GM13977 (cell line): ENCODE measurements around the gene ZIC1.

ENCODE experiments used
- DNase-seq: peaks from one replicate; pipeline ENCODE4 v3.0.0; 2012; ENCODE audit warnings: low spot score
- CTCF ChIP-seq: IDR thresholded peaks from 2 replicates; pipeline ENCODE4 v1.5.1; 2012; ENCODE audit warnings: mild to moderate bottlenecking, control low read depth; ENCODE audit not compliant: insufficient read depth; ENCODE audit errors: extremely low read depth, missing control alignments
- in situ Hi-C: fragments of 300-500 bp; cut with MboI; formaldehyde crosslinking; loops from one replicate; pipeline ENCODE4 v1.12.0; 2022; ENCODE audit warnings: low sequenced_read_pairs, low pct_unique_long_range_greater_than_20kb, mixed read lengths, inconsistent platforms; ENCODE audit not compliant: unreplicated experiment

Gene ZIC1

DNA sequence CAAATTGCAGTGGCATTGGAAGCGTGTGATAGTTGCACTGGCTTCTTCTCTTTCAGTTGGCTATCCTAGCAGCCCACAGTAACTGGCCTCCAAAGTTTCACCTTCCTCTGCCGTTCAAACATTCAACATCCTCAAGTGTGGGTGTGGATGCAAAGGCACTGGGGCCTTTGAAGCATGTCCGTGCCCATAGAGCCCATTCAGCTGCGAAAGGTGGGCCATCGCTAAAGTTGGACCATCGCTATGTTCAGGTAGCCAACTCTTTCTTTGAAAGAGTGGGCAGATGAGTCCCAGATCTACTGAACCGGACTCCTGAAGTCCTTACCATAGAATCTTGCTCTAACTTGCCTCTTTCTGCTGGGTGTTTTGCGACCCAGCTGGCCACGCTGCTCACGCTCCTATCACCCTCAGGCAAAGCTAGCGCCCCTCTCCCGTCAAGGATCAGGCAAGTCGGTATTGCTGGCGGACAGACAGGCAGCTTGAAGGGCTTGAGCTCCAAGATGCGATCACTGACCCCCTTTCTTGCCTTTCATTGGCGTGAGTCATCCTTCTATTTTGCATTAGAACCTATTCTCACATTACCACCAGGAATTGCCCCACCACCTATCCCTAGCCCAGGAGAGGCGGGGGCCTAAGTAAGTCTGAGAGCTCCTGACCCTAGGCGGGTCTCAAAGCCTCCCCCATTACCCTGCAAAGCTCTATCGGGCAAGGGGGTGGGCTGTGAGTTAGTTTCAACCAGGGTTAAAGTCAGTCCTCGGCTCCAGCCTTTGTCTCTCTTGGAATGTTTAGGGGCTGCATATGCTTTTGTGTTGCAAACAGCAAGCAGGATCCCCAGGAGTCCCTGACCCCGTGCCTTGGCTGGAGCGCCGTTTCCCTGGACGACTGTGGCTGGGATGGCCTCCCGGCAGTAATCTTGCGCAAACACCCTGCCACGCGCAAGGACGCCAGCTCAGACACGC is 31.5 kb upstream of the ZIC1 start:
- in situ Hi-C loops, result no loop called here
- DNase-seq, result no peak
- no peak for TF ChIP-seq CTCF

DNA sequence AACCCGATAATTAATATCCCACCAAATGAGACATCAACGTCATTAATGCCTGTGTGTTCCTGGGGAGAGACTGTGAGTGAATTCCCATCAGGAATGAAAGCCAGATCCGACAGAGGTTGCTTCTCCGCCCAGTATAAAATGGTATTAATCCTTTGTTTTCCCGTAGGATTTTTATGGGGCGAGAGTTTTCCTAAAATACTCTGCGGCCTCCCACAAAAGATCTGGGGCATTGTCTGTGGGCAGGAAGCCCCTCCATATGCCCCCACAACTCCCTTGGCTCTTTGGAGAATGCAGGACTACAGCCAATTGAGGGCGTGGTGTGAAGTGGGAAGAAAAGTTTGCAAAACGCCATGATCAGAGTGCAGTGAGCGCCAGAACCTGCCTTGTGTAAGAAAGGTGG is 29.5 kb upstream of the ZIC1 start:
- no peak for DNase-seq
- in situ Hi-C loops, result no loop called here
- no peak for TF ChIP-seq CTCF

- in situ Hi-C loops, result no loop called here
- DNase-seq, result no peak
- TF ChIP-seq CTCF, result no peak
These were observed 28.7 kb upstream of the ZIC1 start for GRCh38 chr3:147380387-147380951.

GRCh38 chr3:147380977-147381376 is 28.2 kb upstream of the ZIC1 start:
- in situ Hi-C loops, result no loop called here
- no peak for DNase-seq
- no peak for TF ChIP-seq CTCF

GRCh38 chr3:147381596-147381995 is 27.6 kb upstream of the ZIC1 start:
- in situ Hi-C loops, result no loop called here
- DNase-seq, result no peak
- no peak for TF ChIP-seq CTCF

GRCh38 chr3:147383617-147384016 is 25.5 kb upstream of the ZIC1 start:
- no peak for TF ChIP-seq CTCF
- in situ Hi-C loops, result no loop called here
- no peak for DNase-seq
